Upper lobe of left lung (tissue), 4 donors: Measurements from ENCODE around the gene CABP1.

Source experiments
- CTCF ChIP-seq, 6 experiments: fragments of 450-650 bp in 4 of 6; fragments of 200-600 bp in 2 of 6; sonication (generic) in 2 of 6; IDR thresholded peaks; one replicate each; pipeline ENCODE4 v1.5.1; 2016 to 2019; ENCODE audit warnings: antibody characterized with exemption in 6 of 6
- POLR2A ChIP-seq, 4 donors: fragments of 450-650 bp; IDR thresholded peaks; one replicate each; pipeline ENCODE4 v1.5.1; 2016 to 2017; ENCODE audit warnings: antibody characterized with exemption in 4 of 4, mild to moderate bottlenecking in 2 of 4

GRCh38 chr12:120656008-120656407 lies 15.6 kb downstream of the CABP1 start:
- TF ChIP-seq CTCF (IDR thresholded peaks at IDR 0.05), result no peak
- no peak for TF ChIP-seq POLR2A (IDR thresholded peaks at IDR 0.05)
